NB4 (cell line): ENCODE results near the gene MAGI1.

Experiments
- CTCF ChIP-seq: IDR thresholded peaks from one replicate; pipeline ENCODE4 v1.5.1; 2012; ENCODE audit warnings: low read depth, low read length
- MAX ChIP-seq: IDR thresholded peaks from 2 replicates; pipeline ENCODE4 v1.6.1; 2011; ENCODE audit warnings: low read depth, low read length
- MYC ChIP-seq: IDR thresholded peaks from 2 replicates; pipeline ENCODE4 v1.6.1; 2011; ENCODE audit warnings: low read depth, low read length
- POLR2A ChIP-seq: IDR thresholded peaks from 2 replicates; pipeline ENCODE4 v1.6.1; 2011; ENCODE audit warnings: mild to moderate bottlenecking; ENCODE audit not compliant: insufficient read length; ENCODE audit errors: extremely low read depth

- TF ChIP-seq MYC (no peak), CTCF (no peak), POLR2A (no peak), MAX (no peak)
These were observed 395.8 kb downstream of the MAGI1 start for GRCh38 chr3:65642883-65643282.
